PC-9 (cell line): ENCODE measurements around the gene DMAC2. TPM values are rescaled to one million over a fixed set of nuclear protein-coding genes. Genes with fewer than 3 reads are reported as not detected.

Source experiments
- BruUV-seq: library from RNA; stranded (reverse); fragments of 400-500 nt; replicated peaks from 2 replicates; lab custom pipeline; 2021; lab: Mats Ljungman, UMichigan
- CTCF ChIA-PET: fragments of 300-600 bp; sonication (Branson Sonifier 250); formaldehyde crosslinking; loops from one replicate; lab custom pipeline; 2022; ENCODE audit warnings: antibody characterized with exemption; lab: Charles Lee
- POLR2A ChIA-PET: fragments of 300-600 bp; sonication (Branson Sonifier 250); formaldehyde crosslinking; loops from one replicate; lab custom pipeline; 2022; ENCODE audit warnings: antibody characterized with exemption; ENCODE audit not compliant: unreplicated experiment; lab: Charles Lee
- DNase-seq, 2 experiments: peaks; one replicate each; pipeline versions ENCODE4 v3.0.0 to v3.0.0-alpha.2; 2015 to 2022; ENCODE audit warnings: mixed read lengths in 1 of 2
- H2AFZ ChIP-seq: fragments of 200-600 bp; sonication (generic); 2 replicates; pipeline ENCODE4 v1.8.1; 2017; ENCODE audit warnings: antibody characterized with exemption
- H3F3A ChIP-seq: fragments of 200-600 bp; sonication (generic); 2 replicates; pipeline ENCODE4 v1.8.1; 2017; ENCODE audit warnings: antibody characterized with exemption, mild to moderate bottlenecking, low read depth; ENCODE audit not compliant: insufficient read depth
- H3K27ac ChIP-seq: fragments of 200-600 bp; sonication (generic); 2 replicates; pipeline ENCODE4 v1.6.1; 2016; ENCODE audit warnings: mixed run types
- H3K27me3 ChIP-seq: fragments of 200-600 bp; sonication (generic); 2 replicates; pipeline ENCODE4 v1.6.1; 2016; ENCODE audit warnings: low read depth, mixed run types; ENCODE audit not compliant: insufficient read depth
- H3K36me3 ChIP-seq: fragments of 200-600 bp; sonication (generic); 2 replicates; pipeline ENCODE4 v1.6.1; 2016; ENCODE audit warnings: low read depth, mixed run types
- H3K4me1 ChIP-seq: fragments of 200-600 bp; sonication (generic); replicated peaks from 2 replicates; pipeline ENCODE4 v1.6.1; 2016; ENCODE audit warnings: mixed run types; ENCODE audit not compliant: insufficient read depth
- H3K4me2 ChIP-seq: fragments of 200-600 bp; sonication (generic); 2 replicates; pipeline ENCODE4 v1.6.1; 2017; ENCODE audit warnings: mixed run types
- H3K4me3 ChIP-seq: fragments of 200-600 bp; sonication (generic); 2 replicates; pipeline ENCODE4 v1.6.1; 2016; ENCODE audit warnings: mixed run types
- H3K79me2 ChIP-seq: fragments of 200-600 bp; sonication (generic); 2 replicates; pipeline ENCODE4 v1.6.1; 2017; ENCODE audit warnings: low read depth, mixed run types
- H3K9me2 ChIP-seq: fragments of 200-600 bp; sonication (generic); 2 replicates; pipeline ENCODE4 v1.8.1; 2017; ENCODE audit warnings: mild to moderate bottlenecking; ENCODE audit not compliant: insufficient read depth
- H3K9me3 ChIP-seq: fragments of 200-600 bp; sonication (generic); 2 replicates; pipeline ENCODE4 v1.8.1; 2016; ENCODE audit warnings: low read depth; ENCODE audit not compliant: insufficient read depth
- H4K20me1 ChIP-seq: fragments of 200-600 bp; sonication (generic); 2 replicates; pipeline ENCODE4 v1.8.1; 2017; ENCODE audit not compliant: insufficient read depth
- EZH2 ChIP-seq: fragments of 200-600 bp; sonication (generic); IDR thresholded peaks from 2 replicates; pipeline ENCODE4 v1.8.0; 2017; ENCODE audit warnings: antibody characterized with exemption, low read depth
- intact Hi-C: fragments of 100-400 bp; cut with micrococcal nuclease; formaldehyde crosslinking; loops from one replicate; pipeline ENCODE4 v1.10.0; 2022; ENCODE audit not compliant: unreplicated experiment
- total RNA-seq: library from RNA; stranded (reverse); gene quantifications from 2 replicates; pipeline ENCODE4 v1.2.3, GENCODE V29; 2021
- TF ChIP-seq, protein P1 (sequence below): fragments of 200-600 bp; sonication (generic); conservative IDR thresholded peaks from 2 replicates; pipeline ENCODE4 v1.6.1; 2017; ENCODE audit warnings: mixed run types, antibody characterized with exemption, mild to moderate bottlenecking, moderate library complexity

The DMAC2 gene
- total RNA-seq, 1 experiment from 2014 or later, result 38.6 TPM

DNA sequence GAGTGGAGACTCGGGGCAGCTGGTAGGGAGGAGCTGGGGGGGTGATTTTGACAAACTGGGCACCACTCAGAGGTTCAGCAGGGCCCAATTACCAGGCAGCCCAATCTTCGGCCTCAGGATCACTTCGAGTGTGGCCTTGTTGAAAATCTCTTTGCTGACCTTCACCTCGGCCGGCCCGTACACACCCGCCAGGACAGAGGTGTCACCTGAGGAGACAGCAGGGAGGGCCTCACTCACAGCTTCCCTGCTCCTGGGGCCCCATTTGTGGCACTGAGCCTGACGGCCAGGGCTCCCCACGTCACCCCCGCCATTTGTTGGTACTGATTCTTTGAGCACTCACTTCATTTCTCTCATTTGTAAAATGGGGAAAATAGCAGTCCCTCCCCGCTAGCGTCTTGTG is 46.9 kb downstream of the DMAC2 start:
- TF ChIP-seq, protein P1, sequence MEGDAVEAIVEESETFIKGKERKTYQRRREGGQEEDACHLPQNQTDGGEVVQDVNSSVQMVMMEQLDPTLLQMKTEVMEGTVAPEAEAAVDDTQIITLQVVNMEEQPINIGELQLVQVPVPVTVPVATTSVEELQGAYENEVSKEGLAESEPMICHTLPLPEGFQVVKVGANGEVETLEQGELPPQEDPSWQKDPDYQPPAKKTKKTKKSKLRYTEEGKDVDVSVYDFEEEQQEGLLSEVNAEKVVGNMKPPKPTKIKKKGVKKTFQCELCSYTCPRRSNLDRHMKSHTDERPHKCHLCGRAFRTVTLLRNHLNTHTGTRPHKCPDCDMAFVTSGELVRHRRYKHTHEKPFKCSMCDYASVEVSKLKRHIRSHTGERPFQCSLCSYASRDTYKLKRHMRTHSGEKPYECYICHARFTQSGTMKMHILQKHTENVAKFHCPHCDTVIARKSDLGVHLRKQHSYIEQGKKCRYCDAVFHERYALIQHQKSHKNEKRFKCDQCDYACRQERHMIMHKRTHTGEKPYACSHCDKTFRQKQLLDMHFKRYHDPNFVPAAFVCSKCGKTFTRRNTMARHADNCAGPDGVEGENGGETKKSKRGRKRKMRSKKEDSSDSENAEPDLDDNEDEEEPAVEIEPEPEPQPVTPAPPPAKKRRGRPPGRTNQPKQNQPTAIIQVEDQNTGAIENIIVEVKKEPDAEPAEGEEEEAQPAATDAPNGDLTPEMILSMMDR, result no peak
- no peak for TF ChIP-seq EZH2
- H3K27ac ChIP-seq, result no peak overlapping the region
- intact Hi-C loops, result no loop called here
- H3K9me3 ChIP-seq, result no peaks in the 10 kb centered on the region
- POLR2A ChIA-PET, result no interaction called here
- BruUV-seq, result no TSS peak
- peaks cover 7% of the 10 kb centered on the region; the same call in 1 of the 2 replicates for H3F3A ChIP-seq
- peaks cover 10% of the 10 kb centered on the region for H3K4me1 ChIP-seq
- no peaks in the 10 kb centered on the region for H3K9me2 ChIP-seq
- H3K27me3 ChIP-seq, result no peaks in the 10 kb centered on the region
- no peaks in the 10 kb centered on the region; the same call in none of the 2 replicates for H4K20me1 ChIP-seq
- no peak for DNase-seq
- no peak overlapping the region for H2AFZ ChIP-seq
- CTCF ChIA-PET, result no interaction called here
- 0 out of 2 replicates have a peak, but pooled peaks cover 6% of the 10 kb centered on the region for H3K36me3 ChIP-seq
- no peak overlapping the region for H3K4me2 ChIP-seq
- peaks cover 23% of the 10 kb centered on the region for H3K79me2 ChIP-seq
- H3K4me3 ChIP-seq, result no peak overlapping the region

DNA sequence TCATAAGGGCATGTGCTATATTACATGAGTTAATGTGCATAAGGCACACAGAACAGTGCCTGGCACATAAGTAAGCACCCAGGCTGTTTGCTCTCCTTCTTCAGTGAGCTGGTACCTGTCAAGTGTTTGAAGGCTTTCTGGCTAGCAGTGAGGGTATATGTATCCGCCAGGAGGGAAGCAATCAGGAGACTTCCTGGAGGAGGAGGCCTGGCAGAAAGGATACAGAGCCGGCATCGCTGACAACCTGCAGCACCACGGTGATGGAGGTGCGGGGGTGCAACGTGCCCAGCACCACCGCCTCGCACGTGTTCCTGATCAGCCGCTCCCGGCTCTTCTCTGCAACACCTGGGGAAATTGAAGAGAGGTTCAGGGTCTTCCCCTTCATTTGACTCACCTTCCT is 48.1 kb downstream of the DMAC2 start:
- intact Hi-C loops, result no loop called here
- ChIA-PET CTCF (no interaction called here), POLR2A (no interaction called here)
- H2AFZ ChIP-seq, result no peak overlapping the region
- no TSS peak for BruUV-seq
- TF ChIP-seq, protein P1, result no peak
- no peak for TF ChIP-seq EZH2
- H4K20me1 ChIP-seq, result no peaks in the 10 kb centered on the region; the same call in none of the 2 replicates
- H3K4me1 ChIP-seq, result peaks cover 10% of the 10 kb centered on the region
- no peaks in the 10 kb centered on the region for H3K9me3 ChIP-seq
- no peak overlapping the region for H3K4me3 ChIP-seq
- H3K4me2 ChIP-seq, result no peak overlapping the region
- 0 out of 2 replicates have a peak, but pooled peaks cover 6% of the 10 kb centered on the region for H3K36me3 ChIP-seq
- H3K9me2 ChIP-seq, result no peaks in the 10 kb centered on the region
- no peak overlapping the region for H3K27ac ChIP-seq
- peaks cover 7% of the 10 kb centered on the region; the same call in 1 of the 2 replicates for H3F3A ChIP-seq
- no peak for DNase-seq
- no peaks in the 10 kb centered on the region for H3K27me3 ChIP-seq
- H3K79me2 ChIP-seq, result peaks cover 18% of the 10 kb centered on the region

DNA sequence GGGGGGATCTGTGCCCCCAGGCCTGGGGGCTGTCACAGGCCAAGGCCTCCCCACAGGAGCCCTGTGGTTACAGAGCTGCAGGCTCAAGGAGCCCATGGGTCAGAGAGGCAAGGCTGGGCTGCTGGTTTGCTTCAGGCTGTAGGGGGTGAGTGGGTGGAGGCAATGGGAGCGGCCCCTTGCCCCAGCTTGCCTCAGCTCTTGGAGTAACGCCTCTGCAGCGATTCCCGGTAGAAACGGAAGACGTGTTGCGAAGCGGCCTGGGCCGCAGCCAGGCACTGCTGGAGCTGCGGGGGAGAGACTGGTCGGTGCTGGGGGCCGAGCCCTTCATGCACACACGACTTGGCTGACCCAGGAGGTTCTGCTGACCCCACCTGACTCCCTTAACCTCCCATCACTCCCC is 53.3 kb downstream of the DMAC2 start:
- no peaks in the 10 kb centered on the region for H3K4me1 ChIP-seq
- ChIA-PET POLR2A (interaction anchor here (0.6 kb wide), 1 partner anchor 160 kb away, joined by 4 read pairs; no protein-coding TSS in a partner anchor), CTCF (interaction anchor here (0.5 to 0.6 kb wide), 2 partner anchors 9 to 54 kb away, joined by 3 read pairs; no protein-coding TSS in a partner anchor)
- intact Hi-C loops, result no loop called here
- H3K4me2 ChIP-seq, result no peak overlapping the region
- H2AFZ ChIP-seq, result no peak overlapping the region
- BruUV-seq, result no TSS peak
- no peaks in the 10 kb centered on the region for H3K9me3 ChIP-seq
- no peaks in the 10 kb centered on the region for H4K20me1 ChIP-seq
- H3K4me3 ChIP-seq, result no peak overlapping the region
- 0 out of 2 replicates have a peak, but pooled peaks cover 6% of the 10 kb centered on the region for H3K36me3 ChIP-seq
- H3K9me2 ChIP-seq, result no peaks in the 10 kb centered on the region
- H3F3A ChIP-seq, result peaks cover 13% of the 10 kb centered on the region; the same call in 1 of the 2 replicates
- no peak overlapping the region for H3K27ac ChIP-seq
- H3K79me2 ChIP-seq, result no peaks in the 10 kb centered on the region
- TF ChIP-seq EZH2, result no peak
- TF ChIP-seq, protein P1, result no peak
- H3K27me3 ChIP-seq, result no peaks in the 10 kb centered on the region
- no peak for DNase-seq
